Nephron progenitor cell (in vitro differentiated cells): ENCODE measurements around the gene PTDSS2.

ENCODE experiments used
- DNase-seq: peaks from one replicate; pipeline ENCODE4 v3.0.0; 2021
- H3K27ac Mint-ChIP-seq: 2 replicates; pipeline ENCODE4 v1.8.0; 2021; ENCODE audit warnings: mild to moderate bottlenecking, moderate library complexity, mixed read lengths
- H3K27me3 Mint-ChIP-seq: 2 replicates; pipeline ENCODE4 v1.8.0; 2021; ENCODE audit warnings: mild to moderate bottlenecking, low read depth, mixed read lengths; ENCODE audit not compliant: poor library complexity
- H3K36me3 Mint-ChIP-seq: 2 replicates; pipeline ENCODE4 v1.8.0; 2021; ENCODE audit warnings: low read depth, mixed read lengths
- H3K4me1 Mint-ChIP-seq: 2 replicates; pipeline ENCODE4 v1.8.0; 2021; ENCODE audit warnings: mixed read lengths
- H3K4me3 Mint-ChIP-seq: 2 replicates; pipeline ENCODE4 v1.8.0; 2021; ENCODE audit warnings: mild to moderate bottlenecking, moderate library complexity, mixed read lengths
- H3K9me3 Mint-ChIP-seq: 2 replicates; pipeline ENCODE4 v1.8.0; 2021; ENCODE audit warnings: mild to moderate bottlenecking, moderate library complexity, mixed read lengths
- CTCF ChIP-seq: fragments of 200-600 bp; sonication (generic); IDR thresholded peaks from 2 replicates; pipeline ENCODE4 v1.5.0; 2021; ENCODE audit warnings: antibody characterized with exemption

The PTDSS2 gene

DNA sequence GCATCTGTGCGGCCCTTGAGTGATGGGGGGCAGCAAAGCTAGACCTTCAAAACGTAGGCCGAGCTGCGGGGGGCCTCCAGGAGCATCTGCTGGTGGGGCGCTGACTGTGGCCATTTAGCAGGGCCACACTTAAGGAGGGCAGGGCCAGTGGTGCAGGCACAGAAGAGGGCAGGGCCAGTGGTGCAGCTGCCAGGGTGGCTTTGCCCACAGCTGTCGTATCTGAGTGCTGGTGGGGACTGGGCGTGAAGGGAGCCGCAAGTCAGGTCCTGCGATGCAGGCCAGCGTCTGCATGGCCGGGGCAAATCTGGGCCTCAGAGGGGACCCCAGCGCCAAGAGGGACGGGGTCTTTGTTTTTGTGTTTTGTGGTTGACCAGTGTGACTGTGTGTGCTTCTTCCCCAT lies 29.2 kb downstream of the PTDSS2 start:
- Mint-ChIP-seq H3K27me3 (no peaks in the 10 kb centered on the region), H3K4me1 (peaks cover 26% of the 10 kb centered on the region), H3K27ac (peak overlapping the region; percentile 71), H3K4me3 (no peak overlapping the region), H3K9me3 (peaks cover 29% of the 10 kb centered on the region), H3K36me3 (peaks cover 49% of the 10 kb centered on the region)
- no peak for TF ChIP-seq CTCF
- DNase-seq, result no peak

DNA sequence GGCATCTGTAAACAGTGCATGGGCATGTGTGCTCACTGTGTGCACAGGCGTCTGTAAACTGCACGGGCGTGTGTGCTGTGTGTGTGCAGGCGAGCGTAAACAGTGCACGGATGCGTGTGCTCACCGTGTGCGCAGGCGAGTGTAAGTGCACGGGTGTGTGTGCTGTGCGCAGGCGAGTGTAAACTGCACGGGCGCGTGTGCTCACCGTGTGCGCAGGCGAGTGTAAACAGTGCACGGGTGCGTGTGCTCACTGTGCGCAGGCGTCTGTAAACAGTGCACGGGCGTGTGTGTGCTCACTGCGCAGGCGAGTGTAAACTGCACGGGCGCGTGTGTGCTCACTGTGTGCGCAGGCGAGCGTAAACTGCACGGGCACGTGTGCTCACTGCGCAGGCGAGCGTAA lies 34.5 kb downstream of the PTDSS2 start:
- H3K36me3 Mint-ChIP-seq, result peaks cover 48% of the 10 kb centered on the region
- no peaks in the 10 kb centered on the region for H3K27me3 Mint-ChIP-seq
- H3K4me1 Mint-ChIP-seq, result no peaks in the 10 kb centered on the region
- H3K4me3 Mint-ChIP-seq, result no peak overlapping the region
- no peak for DNase-seq
- peaks cover 30% of the 10 kb centered on the region for H3K9me3 Mint-ChIP-seq
- H3K27ac Mint-ChIP-seq, result no peak overlapping the region
- TF ChIP-seq CTCF, result no peak

DNA sequence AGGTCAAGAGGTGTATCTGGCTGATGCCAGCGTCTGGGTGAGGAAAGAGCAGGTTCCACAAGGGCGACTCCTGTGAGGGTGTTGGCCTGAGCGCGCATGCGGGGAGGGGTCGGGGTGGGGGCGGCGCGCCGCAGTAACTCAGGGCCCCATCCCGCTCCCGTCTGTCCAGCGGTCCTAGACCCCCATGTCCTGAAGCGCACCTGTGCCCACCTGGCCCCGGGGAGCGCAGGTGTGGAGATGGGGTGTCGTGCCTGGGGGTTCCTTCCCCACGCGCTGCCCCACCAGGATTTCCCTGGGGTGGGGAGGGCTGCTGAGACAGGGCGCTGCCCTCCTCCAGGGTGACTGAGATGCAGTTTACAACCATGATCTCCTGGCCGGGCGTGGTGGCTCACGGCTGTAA lies 36.1 kb downstream of the PTDSS2 start:
- no peak for TF ChIP-seq CTCF
- Mint-ChIP-seq H3K36me3 (peaks cover 36% of the 10 kb centered on the region), H3K27ac (no peak overlapping the region), H3K9me3 (peaks cover 27% of the 10 kb centered on the region), H3K27me3 (no peaks in the 10 kb centered on the region), H3K4me1 (no peaks in the 10 kb centered on the region), H3K4me3 (no peak overlapping the region)
- DNase-seq, result no peak

DNA sequence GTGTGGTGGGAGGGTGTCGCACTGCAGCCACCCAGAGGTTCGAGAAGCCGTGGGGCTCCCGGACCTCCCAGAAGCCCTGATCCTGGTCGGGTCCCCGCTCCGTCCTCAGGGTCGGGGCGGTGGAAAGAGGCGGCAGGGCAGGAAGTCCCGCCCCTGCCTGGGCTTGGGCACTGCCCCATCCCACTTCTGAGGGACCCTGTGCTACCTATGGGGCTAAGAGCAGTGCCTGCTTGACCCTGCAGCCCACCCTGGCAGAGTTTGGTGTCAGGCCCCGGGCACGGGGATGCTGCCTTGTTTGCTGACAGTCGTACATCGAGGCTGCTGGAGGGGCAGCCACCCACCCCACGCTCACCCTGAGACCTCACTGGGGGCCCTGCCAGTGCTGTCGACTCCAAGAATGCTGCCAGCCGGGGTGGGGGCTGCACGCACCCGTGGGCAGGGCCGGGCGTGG lies 37.5 kb downstream of the PTDSS2 start:
- Mint-ChIP-seq H3K9me3 (peaks cover 14% of the 10 kb centered on the region), H3K4me3 (no peak overlapping the region), H3K27ac (no peak overlapping the region), H3K27me3 (no peaks in the 10 kb centered on the region), H3K36me3 (peaks cover 28% of the 10 kb centered on the region), H3K4me1 (no peaks in the 10 kb centered on the region)
- DNase-seq, result no peak
- TF ChIP-seq CTCF, result no peak

- Mint-ChIP-seq H3K9me3 (peaks cover 14% of the 10 kb centered on the region), H3K4me1 (no peaks in the 10 kb centered on the region), H3K4me3 (no peak overlapping the region), H3K27ac (no peak overlapping the region), H3K27me3 (no peaks in the 10 kb centered on the region), H3K36me3 (peaks cover 28% of the 10 kb centered on the region)
- DNase-seq, result no peak
- no peak for TF ChIP-seq CTCF
Measured at GRCh38 chr11:488062-488461, 38.0 kb downstream of the PTDSS2 start.

DNA sequence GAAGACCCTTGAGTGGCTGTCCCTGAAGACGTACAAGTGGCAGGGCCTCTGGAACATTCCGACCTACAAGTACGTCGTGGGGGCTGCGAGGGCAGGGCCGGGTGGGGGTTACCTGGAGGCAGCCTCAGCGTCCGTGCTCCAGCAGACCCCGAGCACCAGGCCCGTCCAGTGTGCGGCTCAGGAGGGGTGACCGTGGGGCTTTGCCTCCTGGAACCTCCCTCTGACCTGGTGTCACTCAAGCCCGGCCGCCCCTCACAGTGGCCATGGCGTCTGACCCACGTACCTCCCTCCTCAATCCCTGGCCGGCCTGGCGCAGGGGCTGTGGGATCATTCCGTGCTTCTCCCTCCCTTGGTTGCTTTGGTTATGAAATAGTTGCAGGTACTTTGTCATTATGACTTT lies 38.5 kb downstream of the PTDSS2 start:
- TF ChIP-seq CTCF, result no peak
- Mint-ChIP-seq H3K36me3 (peaks cover 23% of the 10 kb centered on the region), H3K4me3 (no peak overlapping the region), H3K27ac (peak overlapping the region; percentile 74), H3K9me3 (peaks cover 8% of the 10 kb centered on the region), H3K4me1 (no peaks in the 10 kb centered on the region), H3K27me3 (no peaks in the 10 kb centered on the region)
- DNase-seq, result no peak
